ENCODE data around the gene FAM241A.

Gene FAM241A

GRCh38 chr4:112214390-112215264 is 69.4 kb downstream of the FAM241A start:
- TF ChIP-seq CTCF (IDR thresholded peaks at IDR 0.05; ENCODE audit: control extremely low read depth, extremely low read depth, low read depth, missing control alignments), result peak; percentile 33
- CTCF ChIA-PET, result interaction anchor here (0.9 to 2.4 kb wide), 15 partner anchors 9 to 308 kb away, joined by 3 to 10 read pairs (median 3); no protein-coding TSS in a partner anchor
- DNase-seq (ENCODE audit: extremely low spot score), result no peak
- POLR2A ChIA-PET, result no interaction called here

GRCh38 chr4:112219826-112220366 is 74.6 kb downstream of the FAM241A start:
- DNase-seq (ENCODE audit: extremely low spot score), result no peak
- ChIA-PET POLR2A (no interaction called here), CTCF (interaction anchor here (1.4 to 2.0 kb wide), 4 partner anchors 8 to 120 kb away, joined by 3 to 7 read pairs (median 4); partner anchors contain the start of gene AP1AR)
- no peak for TF ChIP-seq CTCF (IDR thresholded peaks at IDR 0.05; ENCODE audit: control extremely low read depth, extremely low read depth, low read depth, missing control alignments)

- DNase-seq (ENCODE audit: extremely low spot score), result no peak
- CTCF ChIA-PET, result interaction anchor here (0.9 to 1.3 kb wide), 5 partner anchors 8 to 302 kb away, joined by 3 to 6 read pairs (median 4); no protein-coding TSS in a partner anchor
- no peak for TF ChIP-seq CTCF (IDR thresholded peaks at IDR 0.05; ENCODE audit: control extremely low read depth, extremely low read depth, low read depth, missing control alignments)
- POLR2A ChIA-PET, result no interaction called here
Measured at GRCh38 chr4:112222219-112222955, 77.1 kb downstream of the FAM241A start.

- TF ChIP-seq CTCF (IDR thresholded peaks at IDR 0.05; ENCODE audit: control extremely low read depth, extremely low read depth, low read depth, missing control alignments), result no peak
- CTCF ChIA-PET, result interaction anchor here (1.0 to 2.2 kb wide), 4 partner anchors 9 to 299 kb away, joined by 3 to 10 read pairs (median 4); no protein-coding TSS in a partner anchor
- POLR2A ChIA-PET, result no interaction called here
- DNase-seq (ENCODE audit: extremely low spot score), result no peak
Measured at GRCh38 chr4:112225157-112225556, 79.9 kb downstream of the FAM241A start.

- POLR2A ChIA-PET, result interaction anchor here (0.9 to 1.0 kb wide), 2 partner anchors 56 to 279 kb away, joined by 3 read pairs; no protein-coding TSS in a partner anchor
- TF ChIP-seq CTCF (IDR thresholded peaks at IDR 0.05; ENCODE audit: control extremely low read depth, extremely low read depth, low read depth, missing control alignments), result no peak
- CTCF ChIA-PET, result interaction anchor here (1.2 to 10.6 kb wide), 8 partner anchors 10 to 293 kb away, joined by 3 to 174 read pairs (median 5); no protein-coding TSS in a partner anchor
- peak; percentile 97 for DNase-seq (ENCODE audit: extremely low spot score)
Measured at GRCh38 chr4:112230879-112231778, 85.9 kb downstream of the FAM241A start.

Measured in GM10248 (cell line).